GM12873 (cell line): Measurements from ENCODE around the gene NAA40.

Source experiments
- CTCF ChIP-seq: IDR thresholded peaks from 2 replicates; pipeline ENCODE4 v1.5.1; 2012; ENCODE audit warnings: low read depth, mild to moderate bottlenecking, moderate library complexity, low read length, control low read depth; ENCODE audit not compliant: insufficient read depth; ENCODE audit errors: missing control alignments

Gene NAA40

GRCh38 chr11:63913866-63914830 lies 24.7 kb upstream of the NAA40 start:
- TF ChIP-seq CTCF: no peak

DNA sequence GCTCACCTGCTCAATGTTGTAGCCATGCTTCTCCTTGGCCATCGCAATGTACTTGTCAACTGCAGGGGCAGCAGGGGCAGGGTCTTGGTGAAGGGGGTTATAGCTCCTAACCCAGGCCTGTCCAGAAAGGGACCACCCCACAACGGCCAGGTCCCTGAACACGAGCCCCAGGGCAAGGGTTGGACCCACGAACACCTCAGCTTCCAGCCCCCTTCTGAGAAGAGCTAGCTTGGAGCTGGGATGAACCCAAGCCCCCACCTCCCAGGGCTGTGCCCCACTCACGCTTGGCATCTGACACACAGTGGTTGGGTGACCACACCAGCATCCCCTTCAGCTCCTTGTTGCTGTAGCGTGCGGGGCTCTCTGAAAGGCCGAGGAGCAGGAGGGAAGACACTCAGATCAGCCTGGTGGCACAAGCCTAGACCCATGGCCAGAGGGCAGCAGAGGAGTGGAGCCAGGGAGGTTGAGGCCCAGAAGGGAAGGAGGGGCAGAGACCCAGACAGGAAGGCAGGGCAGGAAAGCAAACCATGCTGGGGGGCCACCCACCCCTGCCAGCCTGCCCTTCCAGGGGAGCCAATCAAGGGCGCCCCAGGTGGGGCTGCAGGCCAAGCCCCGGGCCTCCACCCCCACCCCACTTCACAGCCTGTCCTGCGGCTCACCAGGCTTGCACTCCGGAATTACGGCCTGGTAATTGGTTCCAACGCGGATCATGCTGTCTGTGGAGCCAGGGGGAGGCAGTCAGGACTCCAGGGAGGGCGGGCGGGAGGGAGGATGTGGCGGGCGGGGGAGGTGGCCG lies 23.7 kb upstream of the NAA40 start:
- no peak for TF ChIP-seq CTCF

GRCh38 chr11:63915961-63916836 lies 22.6 kb upstream of the NAA40 start:
- peak; percentile 65 for TF ChIP-seq CTCF

- no peak for TF ChIP-seq CTCF
Measured at GRCh38 chr11:63916837-63917691, 21.7 kb upstream of the NAA40 start, which contains the start of gene RCOR2. RCOR2 (minus strand) TSS chr11:63917164; CDS start chr11:63916456, 708 bp downstream.

DNA sequence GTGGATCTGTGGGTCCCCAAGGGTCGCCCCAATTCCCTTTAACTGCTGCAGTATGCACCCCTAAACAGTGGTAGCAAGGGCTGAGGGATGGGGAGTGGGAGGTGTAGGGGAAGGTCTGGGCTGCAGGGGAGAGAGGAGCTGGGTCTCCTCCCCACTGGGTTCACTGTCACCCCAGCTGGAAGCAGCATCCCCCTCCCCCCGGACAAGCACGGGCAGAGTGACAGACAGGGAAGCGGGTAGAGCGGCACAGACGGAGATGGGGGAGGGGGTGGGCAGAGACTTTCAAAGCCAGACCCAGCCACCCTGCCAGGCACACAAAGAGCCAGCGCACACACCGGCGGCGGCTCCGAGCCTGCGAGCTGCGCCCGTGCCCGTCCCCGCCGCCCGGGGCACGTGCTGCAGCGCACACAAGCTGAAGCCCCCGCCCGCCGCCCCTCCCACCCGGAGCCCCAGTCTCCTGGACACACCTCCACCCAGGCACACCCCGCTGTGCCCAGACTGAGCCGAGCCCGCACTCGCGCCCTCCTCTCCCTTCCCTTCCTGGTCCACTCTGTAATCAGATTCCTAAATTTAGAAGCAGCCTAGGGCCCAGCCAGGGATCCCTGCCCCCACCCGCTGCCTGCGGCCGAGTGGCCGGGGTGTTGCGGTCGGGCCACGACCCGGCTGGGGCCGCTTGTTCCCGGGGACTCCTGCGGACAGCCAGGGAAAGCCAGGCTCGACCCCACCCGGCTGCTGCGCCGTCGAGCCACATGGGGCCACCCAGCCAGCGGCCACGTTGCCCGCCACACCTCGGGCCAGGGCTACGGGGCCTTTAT lies 20.9 kb upstream of the NAA40 start:
- no peak for TF ChIP-seq CTCF
